ENCODE data around the gene BMF. TPM values are rescaled to one million over a fixed set of nuclear protein-coding genes. Genes with fewer than 3 reads are reported as not detected.

BMF gene
- total RNA-seq, 2 experiments from 2014 or later = 7.6 to 8.4 TPM

GRCh38 chr15:40110866-40111550 lies 2.3 kb upstream of the BMF start:
- Mint-ChIP-seq H3K36me3 (ENCODE audit: low read depth) (no peaks in the 10 kb centered on the region), H3K27me3 (peaks cover 2% of the 10 kb centered on the region), H3K9me3 (ENCODE audit: low read depth) (no peaks in the 10 kb centered on the region), H3K4me3 (no peak overlapping the region), H3K27ac (no peak overlapping the region), H3K4me1 (peaks cover 38% of the 10 kb centered on the region)
- POLR2A ChIA-PET = interaction anchor here (1.0 kb wide), 1 partner anchor 8 kb away, joined by 3 read pairs; no protein-coding TSS in a partner anchor
- no peak for DNase-seq
- intact Hi-C loops (cut with DNase I, micrococcal nuclease) = no loop called here
- CTCF ChIA-PET = interaction anchor here (1.1 to 8.2 kb wide), 4 partner anchors 13 to 168 kb away, joined by 4 to 85 read pairs (median 6); no protein-coding TSS in a partner anchor
- ATAC-seq = no peak

- Mint-ChIP-seq H3K9me3 (ENCODE audit: low read depth) (no peaks in the 10 kb centered on the region), H3K4me3 (peak overlapping the region; percentile 78), H3K4me1 (peaks cover 52% of the 10 kb centered on the region), H3K27me3 (peaks cover 2% of the 10 kb centered on the region), H3K36me3 (ENCODE audit: low read depth) (no peaks in the 10 kb centered on the region), H3K27ac (peak overlapping the region; percentile 65)
- ChIA-PET CTCF (interaction anchor here (0.6 to 8.2 kb wide), 9 partner anchors 10 to 147 kb away, joined by 3 to 110 read pairs (median 6); partner anchors contain the start of genes BUB1B and SRP14), POLR2A (interaction anchor here (0.7 to 1.5 kb wide), 3 partner anchors 17 to 63 kb away, joined by 3 read pairs; no protein-coding TSS in a partner anchor)
- DNase-seq = peak; percentile 51
- intact Hi-C loops (cut with DNase I, micrococcal nuclease) = loop anchor here (1.0 to 5.0 kb wide), 7 partner anchors 46 to 325 kb away; partner anchors contain the start of genes EIF2AK4 (in 1 of the 2), FSIP1 (in 1 of the 2), GPR176 (in 1 of the 2) and SRP14 (in 1 of the 2)
- ATAC-seq = no peak
Measured at GRCh38 chr15:40108061-40108854, 421 bp downstream of the BMF start.

GRCh38 chr15:40106203-40107161 lies 2.2 kb downstream of the BMF start:
- intact Hi-C loops (cut with DNase I, micrococcal nuclease) = loop anchor here (1.0 to 5.0 kb wide), 3 partner anchors 8 to 174 kb away; partner anchors contain the start of gene EIF2AK4 (in 1 of the 2)
- DNase-seq (peak; percentile 57), ATAC-seq (peak; percentile 40)
- no peaks in the 10 kb centered on the region for H3K36me3 Mint-ChIP-seq (ENCODE audit: low read depth)
- POLR2A ChIA-PET = interaction anchor here (0.7 to 2.7 kb wide), 9 partner anchors 8 to 483 kb away, joined by 3 to 20 read pairs (median 4); partner anchors contain the start of gene SRP14
- peak overlapping the region; percentile 78 for H3K4me3 Mint-ChIP-seq
- CTCF ChIA-PET = interaction anchor here (0.7 to 8.2 kb wide), 25 partner anchors 8 to 563 kb away, joined by 3 to 110 read pairs (median 5); partner anchors contain the start of genes BUB1B and SRP14
- peak overlapping the region; percentile 94 for H3K27ac Mint-ChIP-seq
- no peaks in the 10 kb centered on the region for H3K27me3 Mint-ChIP-seq
- H3K9me3 Mint-ChIP-seq (ENCODE audit: low read depth) = no peaks in the 10 kb centered on the region
- peaks cover 64% of the 10 kb centered on the region for H3K4me1 Mint-ChIP-seq

- CTCF ChIA-PET = interaction anchor here (0.6 to 8.2 kb wide), 26 partner anchors 8 to 562 kb away, joined by 3 to 110 read pairs (median 6); partner anchors contain the start of genes BUB1B and SRP14
- Mint-ChIP-seq H3K27me3 (no peaks in the 10 kb centered on the region), H3K9me3 (ENCODE audit: low read depth) (no peaks in the 10 kb centered on the region), H3K4me3 (peak overlapping the region; percentile 78), H3K27ac (peak overlapping the region; percentile 94), H3K36me3 (ENCODE audit: low read depth) (no peaks in the 10 kb centered on the region), H3K4me1 (peaks cover 72% of the 10 kb centered on the region)
- ATAC-seq (peak; percentile 58), DNase-seq (peak; percentile 80)
- intact Hi-C loops (cut with DNase I, micrococcal nuclease) = loop anchor here (1.0 to 5.0 kb wide), 5 partner anchors 7 to 218 kb away; partner anchors contain the start of genes EIF2AK4 (in 1 of the 2) and INAFM2 (in 1 of the 2)
- POLR2A ChIA-PET = interaction anchor here (0.7 to 2.7 kb wide), 3 partner anchors 9 to 57 kb away, joined by 3 to 20 read pairs (median 17); no protein-coding TSS in a partner anchor
Measured at GRCh38 chr15:40105517-40106202, 3.0 kb downstream of the BMF start.

- intact Hi-C loops (cut with DNase I, micrococcal nuclease) = loop anchor here (1.0 to 5.0 kb wide), 4 partner anchors 43 to 218 kb away; partner anchors contain the start of genes EIF2AK4 (in 1 of the 2) and INAFM2 (in 1 of the 2)
- Mint-ChIP-seq H3K27ac (peak overlapping the region; percentile 94), H3K27me3 (no peaks in the 10 kb centered on the region), H3K36me3 (ENCODE audit: low read depth) (no peaks in the 10 kb centered on the region), H3K4me3 (peak overlapping the region; percentile 78), H3K4me1 (peaks cover 79% of the 10 kb centered on the region), H3K9me3 (ENCODE audit: low read depth) (no peaks in the 10 kb centered on the region)
- ChIA-PET POLR2A (interaction anchor here (2.7 kb wide), 1 partner anchor 57 kb away, joined by 20 read pairs; no protein-coding TSS in a partner anchor), CTCF (interaction anchor here (0.6 to 8.2 kb wide), 32 partner anchors 7 to 215 kb away, joined by 3 to 110 read pairs (median 5); partner anchors contain the start of genes BUB1B, PLCB2 and SRP14)
- peak; percentile 38 for ATAC-seq
- DNase-seq = peak; percentile 90
Measured at GRCh38 chr15:40104865-40105516, 3.7 kb downstream of the BMF start.

GRCh38 chr15:40104296-40104864 lies 4.3 kb downstream of the BMF start:
- Mint-ChIP-seq H3K9me3 (ENCODE audit: low read depth) (no peaks in the 10 kb centered on the region), H3K27ac (peak overlapping the region; percentile 94), H3K36me3 (ENCODE audit: low read depth) (no peaks in the 10 kb centered on the region), H3K4me3 (peak overlapping the region; percentile 78), H3K4me1 (peaks cover 84% of the 10 kb centered on the region), H3K27me3 (no peaks in the 10 kb centered on the region)
- ATAC-seq = no peak
- intact Hi-C loops (cut with DNase I, micrococcal nuclease) = no loop called here
- ChIA-PET CTCF (interaction anchor here (0.6 to 8.2 kb wide), 27 partner anchors 7 to 203 kb away, joined by 3 to 110 read pairs (median 6); partner anchors contain the start of genes BUB1B, PLCB2 and SRP14), POLR2A (interaction anchor here (1.0 kb wide), 1 partner anchor 13 kb away, joined by 3 read pairs; no protein-coding TSS in a partner anchor)
- DNase-seq = no peak

- no peaks in the 10 kb centered on the region for H3K36me3 Mint-ChIP-seq (ENCODE audit: low read depth)
- POLR2A ChIA-PET = interaction anchor here (1.0 kb wide), 1 partner anchor 13 kb away, joined by 3 read pairs; no protein-coding TSS in a partner anchor
- no peaks in the 10 kb centered on the region for H3K27me3 Mint-ChIP-seq
Measured at GRCh38 chr15:40103864-40104271, 4.8 kb downstream of the BMF start.

GRCh38 chr15:40102897-40103858 lies 5.5 kb downstream of the BMF start:
- intact Hi-C loops (cut with DNase I, micrococcal nuclease) = no loop called here
- Mint-ChIP-seq H3K27ac (peak overlapping the region; percentile 21), H3K27me3 (no peaks in the 10 kb centered on the region), H3K9me3 (ENCODE audit: low read depth) (no peaks in the 10 kb centered on the region), H3K36me3 (ENCODE audit: low read depth) (no peaks in the 10 kb centered on the region), H3K4me3 (no peak overlapping the region), H3K4me1 (peaks cover 90% of the 10 kb centered on the region)
- POLR2A ChIA-PET = interaction anchor here (1.0 kb wide), 2 partner anchors 8 to 12 kb away, joined by 3 read pairs; no protein-coding TSS in a partner anchor
- no peak for DNase-seq
- ATAC-seq = no peak
- CTCF ChIA-PET = interaction anchor here (0.6 to 8.1 kb wide), 11 partner anchors 10 to 177 kb away, joined by 3 to 67 read pairs (median 5); partner anchors contain the start of gene SRP14

More at GRCh38 chr15:40103864-40104271, 4.8 kb downstream of the BMF start:
- CTCF ChIA-PET = interaction anchor here (0.8 to 8.2 kb wide), 20 partner anchors 6 to 204 kb away, joined by 3 to 110 read pairs (median 9); partner anchors contain the start of genes BUB1B, PLCB2 and SRP14
- DNase-seq = no peak
- Mint-ChIP-seq H3K4me1 (peaks cover 85% of the 10 kb centered on the region), H3K27ac (no peak overlapping the region), H3K4me3 (no peak overlapping the region), H3K9me3 (ENCODE audit: low read depth) (no peaks in the 10 kb centered on the region)
- intact Hi-C loops (cut with DNase I, micrococcal nuclease) = no loop called here
- ATAC-seq = no peak

Measured in activated CD4-positive, alpha-beta T cell treated with anti-CD3 and anti-CD28 coated beads for 36 hours (primary cell).